ENCODE data around the gene CCDC82.

The CCDC82 gene

GRCh38 chr11:96333191-96333719 is 56.5 kb downstream of the CCDC82 start:
- no peak for DNase-seq (ENCODE audit: low read depth, low spot score)
- H3K4me3 ChIP-seq (ENCODE audit: low read length): no peak overlapping the region

GRCh38 chr11:96332126-96332771 is 57.5 kb downstream of the CCDC82 start:
- DNase-seq (ENCODE audit: low read depth, low spot score): no peak
- H3K4me3 ChIP-seq (ENCODE audit: low read length): no peak overlapping the region

GRCh38 chr11:96331699-96332116 is 58.0 kb downstream of the CCDC82 start:
- no peak overlapping the region for H3K4me3 ChIP-seq (ENCODE audit: low read length)
- no peak for DNase-seq (ENCODE audit: low read depth, low spot score)

- no peak overlapping the region for H3K4me3 ChIP-seq (ENCODE audit: low read length)
- DNase-seq (ENCODE audit: low read depth, low spot score): no peak
Observed at GRCh38 chr11:96330511-96330859, 59.2 kb downstream of the CCDC82 start.

- H3K4me3 ChIP-seq (ENCODE audit: low read length): no peak overlapping the region
- no peak for DNase-seq (ENCODE audit: low read depth, low spot score)
Observed at GRCh38 chr11:96329855-96330510, 59.7 kb downstream of the CCDC82 start.

GRCh38 chr11:96329419-96329818 is 60.3 kb downstream of the CCDC82 start:
- no peak for DNase-seq (ENCODE audit: low read depth, low spot score)
- no peak overlapping the region for H3K4me3 ChIP-seq (ENCODE audit: low read length)

GRCh38 chr11:96328395-96329010 is 61.2 kb downstream of the CCDC82 start:
- H3K4me3 ChIP-seq (ENCODE audit: low read length): no peak overlapping the region
- no peak for DNase-seq (ENCODE audit: low read depth, low spot score)

- DNase-seq (ENCODE audit: low read depth, low spot score): no peak
- H3K4me3 ChIP-seq (ENCODE audit: low read length): no peak overlapping the region
Observed at GRCh38 chr11:96326959-96327358, 62.8 kb downstream of the CCDC82 start.

GRCh38 chr11:96324912-96325311 is 64.8 kb downstream of the CCDC82 start:
- no peak overlapping the region for H3K4me3 ChIP-seq (ENCODE audit: low read length)
- DNase-seq (ENCODE audit: low read depth, low spot score): no peak

- DNase-seq (ENCODE audit: low read depth, low spot score): no peak
Observed at GRCh38 chr11:96323642-96323985, 66.1 kb downstream of the CCDC82 start.

GRCh38 chr11:96322775-96323641 is 66.7 kb downstream of the CCDC82 start:
- no peak overlapping the region for H3K4me3 ChIP-seq (ENCODE audit: low read length)
- DNase-seq (ENCODE audit: low read depth, low spot score): no peak

More at GRCh38 chr11:96323642-96323985, 66.1 kb downstream of the CCDC82 start:
- no peak overlapping the region for H3K4me3 ChIP-seq (ENCODE audit: low read length)

GRCh38 chr11:96321091-96321490 is 68.6 kb downstream of the CCDC82 start:
- DNase-seq (ENCODE audit: low read depth, low spot score): no peak
- no peak overlapping the region for H3K4me3 ChIP-seq (ENCODE audit: low read length)

- DNase-seq (ENCODE audit: low read depth, low spot score): no peak
- H3K4me3 ChIP-seq (ENCODE audit: low read length): no peak overlapping the region
Observed at GRCh38 chr11:96319898-96320656, 69.6 kb downstream of the CCDC82 start.

- no peak overlapping the region for H3K4me3 ChIP-seq (ENCODE audit: low read length)
- no peak for DNase-seq (ENCODE audit: low read depth, low spot score)
Observed at GRCh38 chr11:96318850-96319249, 70.9 kb downstream of the CCDC82 start.

GRCh38 chr11:96318399-96318798 is 71.3 kb downstream of the CCDC82 start:
- H3K4me3 ChIP-seq (ENCODE audit: low read length): no peak overlapping the region
- no peak for DNase-seq (ENCODE audit: low read depth, low spot score)

GRCh38 chr11:96317985-96318384 is 71.7 kb downstream of the CCDC82 start:
- DNase-seq (ENCODE audit: low read depth, low spot score): no peak
- no peak overlapping the region for H3K4me3 ChIP-seq (ENCODE audit: low read length)

GRCh38 chr11:96317571-96317970 is 72.1 kb downstream of the CCDC82 start:
- no peak overlapping the region for H3K4me3 ChIP-seq (ENCODE audit: low read length)
- no peak for DNase-seq (ENCODE audit: low read depth, low spot score)

- no peak for DNase-seq (ENCODE audit: low read depth, low spot score)
- H3K4me3 ChIP-seq (ENCODE audit: low read length): no peak overlapping the region
Observed at GRCh38 chr11:96316869-96317268, 72.8 kb downstream of the CCDC82 start.

GRCh38 chr11:96315476-96315875 is 74.2 kb downstream of the CCDC82 start:
- H3K4me3 ChIP-seq (ENCODE audit: low read length): no peak overlapping the region
- no peak for DNase-seq (ENCODE audit: low read depth, low spot score)

Data from Jurkat, Clone E6-1 (cell line).